Mesenchymal stem cell (in vitro differentiated cells and primary cell): ENCODE results near the gene GFOD1.

Experiments
- DNase-seq: peaks from one replicate; pipeline ENCODE4 v3.0.0-alpha.2; 2013
- H2AFZ ChIP-seq: one replicate; pipeline ENCODE4 v1.6.1; 2013; ENCODE audit warnings: low read depth, mild to moderate bottlenecking, control low read depth, inconsistent platforms, low read length, moderate library complexity
- H2AK5ac ChIP-seq: 2 replicates; pipeline ENCODE4 v1.6.1; 2013; ENCODE audit warnings: low read length, moderate library complexity, mild to moderate bottlenecking, inconsistent platforms; ENCODE audit not compliant: severe bottlenecking
- H2BK120ac ChIP-seq: one replicate; pipeline ENCODE4 v1.6.1; 2013; ENCODE audit warnings: low read depth, mild to moderate bottlenecking, inconsistent platforms, low read length, moderate library complexity
- H2BK12ac ChIP-seq, 2 experiments: one replicate each; pipeline ENCODE4 v1.6.1; 2013; ENCODE audit warnings: inconsistent platforms in 2 of 2, low read length in 2 of 2, mild to moderate bottlenecking in 2 of 2, moderate library complexity in 2 of 2, control low read depth in 1 of 2
- H2BK15ac ChIP-seq: one replicate; pipeline ENCODE4 v1.6.1; 2013; ENCODE audit warnings: mild to moderate bottlenecking, low read depth, inconsistent platforms; ENCODE audit not compliant: poor library complexity, severe bottlenecking
- H2BK5ac ChIP-seq: 2 replicates; pipeline ENCODE4 v1.6.1; 2013; ENCODE audit warnings: low read depth, mild to moderate bottlenecking, low read length, control low read depth, inconsistent platforms; ENCODE audit not compliant: poor library complexity, severe bottlenecking
- H3K14ac ChIP-seq, 2 experiments: one replicate each; pipeline ENCODE4 v1.6.1; 2013; ENCODE audit warnings: inconsistent platforms in 2 of 2, low read length in 2 of 2, control low read depth in 1 of 2, mild to moderate bottlenecking in 1 of 2, moderate library complexity in 1 of 2
- H3K18ac ChIP-seq, 2 experiments: one replicate each; pipeline ENCODE4 v1.6.1; 2013; ENCODE audit warnings: inconsistent platforms in 2 of 2, low read length in 2 of 2, control low read depth in 1 of 2, low read depth in 1 of 2, mild to moderate bottlenecking in 1 of 2
- H3K23ac ChIP-seq, 2 experiments: one replicate each; pipeline ENCODE4 v1.6.1; 2013; ENCODE audit warnings: inconsistent platforms in 2 of 2, low read length in 2 of 2, mild to moderate bottlenecking in 2 of 2, moderate library complexity in 2 of 2, control low read depth in 1 of 2
- H3K27ac ChIP-seq: 2 replicates; pipeline ENCODE4 v1.5.1; 2013; ENCODE audit warnings: mild to moderate bottlenecking, moderate library complexity, low read length, control low read depth, inconsistent platforms; ENCODE audit not compliant: poor library complexity, severe bottlenecking
- H3K27me3 ChIP-seq, 2 experiments: 2 replicates each; pipeline versions ENCODE4 v1.6.1 to v1.7.0; 2013; ENCODE audit warnings: low read length in 2 of 2, mild to moderate bottlenecking in 2 of 2, moderate library complexity in 2 of 2, control low read depth in 1 of 2, inconsistent platforms in 1 of 2; ENCODE audit not compliant: control insufficient read depth in 1 of 2, insufficient read depth in 1 of 2
- H3K36me3 ChIP-seq, 2 experiments: 2 replicates each; pipeline versions ENCODE4 v1.6.1 to v1.7.0; 2013; ENCODE audit warnings: low read length in 2 of 2, control low read depth in 1 of 2, inconsistent platforms in 1 of 2, low read depth in 1 of 2, mild to moderate bottlenecking in 1 of 2; ENCODE audit not compliant: insufficient read depth in 2 of 2, control insufficient read depth in 1 of 2
- H3K4ac ChIP-seq, 2 experiments: one replicate each; pipeline ENCODE4 v1.6.1; 2013; ENCODE audit warnings: inconsistent platforms in 2 of 2, low read length in 2 of 2, mild to moderate bottlenecking in 2 of 2, moderate library complexity in 2 of 2, control low read depth in 1 of 2, low read depth in 1 of 2
- H3K4me1 ChIP-seq: 2 replicates; pipeline ENCODE4 v1.6.1; 2013; ENCODE audit warnings: low read depth, low read length, control low read depth; ENCODE audit not compliant: control insufficient read depth, insufficient read depth
- H3K4me2 ChIP-seq: 2 replicates; pipeline ENCODE4 v1.6.1; 2013; ENCODE audit warnings: low read length, mild to moderate bottlenecking, inconsistent platforms; ENCODE audit not compliant: poor library complexity, severe bottlenecking
- H3K4me3 ChIP-seq, 2 experiments: 2 replicates each; pipeline versions ENCODE4 v1.5.1 to v1.7.0; 2013; ENCODE audit warnings: low read length in 2 of 2, mild to moderate bottlenecking in 2 of 2, control low read depth in 1 of 2, low read depth in 1 of 2; ENCODE audit not compliant: insufficient read depth in 1 of 2
- H3K79me1 ChIP-seq: replicated peaks from 2 replicates; pipeline ENCODE4 v1.6.1; 2013; ENCODE audit warnings: mild to moderate bottlenecking, control low read depth, low read length, inconsistent platforms; ENCODE audit not compliant: poor library complexity, severe bottlenecking
- H3K9ac ChIP-seq: 2 replicates; pipeline ENCODE4 v1.7.0; 2013; ENCODE audit warnings: mild to moderate bottlenecking, low read length, moderate library complexity
- H3K9me3 ChIP-seq: 2 replicates; pipeline ENCODE4 v1.7.0; 2013; ENCODE audit warnings: mild to moderate bottlenecking, low read length; ENCODE audit not compliant: control insufficient read depth
- H4K8ac ChIP-seq: one replicate; pipeline ENCODE4 v1.6.1; 2013; ENCODE audit warnings: inconsistent platforms, mild to moderate bottlenecking, low read length, moderate library complexity
- H4K91ac ChIP-seq: one replicate; pipeline ENCODE4 v1.6.1; 2013; ENCODE audit warnings: mild to moderate bottlenecking, low read length, inconsistent platforms
- WGBS: methylation state at CpG from one replicate; pipeline ENCODE4 v1.1.7; 2013; ENCODE audit warnings: mixed read lengths; 5-methylcytosine and 5-hydroxymethylcytosine counted together

The GFOD1 gene

DNA sequence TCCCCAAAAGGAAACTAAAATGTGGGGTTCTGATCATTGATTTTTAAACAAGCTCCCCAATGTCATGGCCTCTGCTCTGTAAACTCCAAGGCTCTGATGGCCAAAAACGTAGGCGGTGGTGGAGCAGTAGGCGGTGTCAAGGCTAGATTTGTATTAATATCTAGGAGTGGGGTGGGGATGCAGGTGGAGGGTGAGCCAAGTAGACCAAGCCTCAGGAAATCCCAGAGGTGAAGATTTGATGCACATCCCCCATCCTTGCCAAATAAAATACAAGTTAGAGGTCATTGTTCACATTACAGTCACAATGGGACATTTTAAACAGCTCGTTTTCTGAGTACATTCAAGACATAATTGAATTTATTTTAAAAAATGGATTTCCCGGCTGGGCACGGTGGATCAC is 128.1 kb downstream of the GFOD1 start:
- H3K14ac ChIP-seq = no peak overlapping the region
- H4K91ac ChIP-seq = no peak overlapping the region
- no peak overlapping the region for H3K23ac ChIP-seq
- no peaks in the 10 kb centered on the region for H3K36me3 ChIP-seq
- H3K4me3 ChIP-seq = no peak overlapping the region
- no peaks in the 10 kb centered on the region for H3K9me3 ChIP-seq
- no peak overlapping the region for H3K18ac ChIP-seq
- H3K27ac ChIP-seq = no peak overlapping the region
- H2BK120ac ChIP-seq = no peak overlapping the region
- peak overlapping the region; percentile 6 for H2AK5ac ChIP-seq
- no peak overlapping the region for H2BK12ac ChIP-seq
- H3K27me3 ChIP-seq = no peaks in the 10 kb centered on the region
- no peak overlapping the region for H2AFZ ChIP-seq
- no peak overlapping the region for H2BK15ac ChIP-seq
- no peak overlapping the region for H3K4ac ChIP-seq
- no peak for DNase-seq
- H3K79me1 ChIP-seq = no peaks in the 10 kb centered on the region
- H4K8ac ChIP-seq = no peak overlapping the region
- no peak overlapping the region for H3K4me2 ChIP-seq
- peaks cover 21% of the 10 kb centered on the region for H3K4me1 ChIP-seq
- no peak overlapping the region for H3K9ac ChIP-seq
- H2BK5ac ChIP-seq = no peak overlapping the region
- WGBS = 92% methylated on average over 6 of the region's 6 CpGs

GRCh38 chr6:13358511-13358910 is 128.9 kb downstream of the GFOD1 start:
- Histone ChIP-seq H3K79me1 (no peaks in the 10 kb centered on the region), H2BK15ac (no peak overlapping the region), H3K18ac (no peak overlapping the region), H3K4me2 (no peak overlapping the region), H3K9ac (no peak overlapping the region), H2BK12ac (no peak overlapping the region), H3K36me3 (no peaks in the 10 kb centered on the region), H3K4me1 (peaks cover 18% of the 10 kb centered on the region), H3K4me3 (no peak overlapping the region), H3K27me3 (no peaks in the 10 kb centered on the region), H3K14ac (no peak overlapping the region), H2BK120ac (no peak overlapping the region), H2AK5ac (peak overlapping the region; percentile 74), H2AFZ (no peak overlapping the region), H2BK5ac (no peak overlapping the region), H3K9me3 (no peaks in the 10 kb centered on the region), H3K4ac (no peak overlapping the region), H3K27ac (no peak overlapping the region), H3K23ac (no peak overlapping the region), H4K8ac (peak overlapping the region; percentile 45), H4K91ac (no peak overlapping the region)
- DNase-seq = no peak
- 98% methylated on average over 2 of the region's 2 CpGs for WGBS

DNA sequence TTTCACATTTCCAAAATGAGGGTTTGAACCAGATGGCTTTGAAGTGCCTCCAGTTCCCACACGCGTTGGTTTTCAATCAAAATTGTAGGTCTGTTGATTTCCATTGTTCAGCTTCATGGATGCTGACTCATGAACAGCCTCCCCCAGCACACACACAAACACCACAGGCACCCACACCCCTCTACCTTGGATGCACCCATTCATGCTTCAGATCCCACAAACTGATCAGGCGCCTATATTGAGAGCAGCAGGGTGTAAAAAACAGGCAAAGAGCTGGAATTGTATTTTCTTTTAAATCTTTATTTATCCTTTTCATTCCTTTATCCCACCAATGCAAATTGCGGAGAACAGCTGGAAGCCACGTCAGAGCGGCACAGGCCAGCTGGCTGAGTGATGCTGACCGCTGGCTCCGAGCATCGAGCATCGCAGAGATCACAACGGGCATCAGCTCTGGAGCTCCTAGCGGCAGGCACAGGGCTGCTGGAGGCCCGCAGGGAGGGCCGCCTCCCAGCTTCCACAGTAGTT is 129.8 kb downstream of the GFOD1 start:
- H3K36me3 ChIP-seq = no peaks in the 10 kb centered on the region
- no peaks in the 10 kb centered on the region for H3K27me3 ChIP-seq
- no peak overlapping the region for H2AFZ ChIP-seq
- no peak overlapping the region for H2BK5ac ChIP-seq
- DNase-seq = no peak
- no peaks in the 10 kb centered on the region for H3K79me1 ChIP-seq
- H2BK120ac ChIP-seq = peak overlapping the region; percentile 62
- H3K18ac ChIP-seq = peak overlapping the region in 1 of 2 experiments; percentile 59
- H3K4me3 ChIP-seq = no peak overlapping the region
- no peak overlapping the region for H3K27ac ChIP-seq
- no peak overlapping the region for H3K4ac ChIP-seq
- peak overlapping the region; percentile 70 for H4K91ac ChIP-seq
- H3K9me3 ChIP-seq = no peaks in the 10 kb centered on the region
- peak overlapping the region; percentile 45 for H4K8ac ChIP-seq
- H3K4me1 ChIP-seq = peaks cover 18% of the 10 kb centered on the region
- no peak overlapping the region for H3K9ac ChIP-seq
- no peak overlapping the region for H3K4me2 ChIP-seq
- no peak overlapping the region for H2BK15ac ChIP-seq
- H3K14ac ChIP-seq = no peak overlapping the region
- H3K23ac ChIP-seq = no peak overlapping the region
- WGBS = 85% methylated on average over 10 of the region's 14 CpGs
- peak overlapping the region; percentile 31 for H2AK5ac ChIP-seq
- H2BK12ac ChIP-seq = peak overlapping the region; percentile 65 to 80

DNA sequence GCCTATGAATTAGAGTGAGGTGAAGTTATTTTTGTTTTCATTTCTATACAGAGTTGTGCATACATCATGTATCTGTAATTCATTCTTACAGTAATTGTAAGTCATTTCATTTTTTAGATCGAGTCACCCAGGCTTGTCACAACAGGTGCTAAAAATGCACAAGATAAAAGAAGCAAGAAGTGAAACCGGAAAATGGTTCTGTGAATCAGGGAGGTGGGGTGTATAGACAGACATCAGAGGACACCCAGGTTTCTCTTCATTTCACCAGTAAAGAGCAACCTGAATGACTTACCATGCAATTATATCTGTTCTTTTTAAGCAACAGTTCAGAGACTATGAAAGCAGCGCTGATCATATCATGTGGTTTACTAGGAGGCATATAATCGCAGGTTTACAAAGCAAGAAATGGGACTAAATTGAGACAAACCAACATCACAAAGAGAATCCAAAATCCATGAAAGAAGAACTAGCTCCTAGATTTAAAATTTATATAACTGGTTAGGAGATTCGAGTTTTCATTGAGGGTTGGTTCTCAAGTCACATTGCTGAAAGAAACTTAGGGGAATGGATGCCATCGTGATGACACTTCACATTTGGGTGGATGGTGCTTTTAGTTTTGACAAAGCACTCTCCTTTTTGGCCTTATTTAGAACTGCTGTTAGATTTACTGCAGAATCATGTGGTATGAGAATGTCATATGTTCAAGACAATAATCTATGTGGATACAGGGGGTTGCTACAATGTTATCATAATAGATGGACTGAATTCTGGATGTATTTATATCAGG is 131.2 kb downstream of the GFOD1 start:
- peak overlapping the region; percentile 92 for H3K27ac ChIP-seq
- H3K79me1 ChIP-seq = no peaks in the 10 kb centered on the region
- H3K4me3 ChIP-seq = no peak overlapping the region
- H2BK15ac ChIP-seq = peak overlapping the region; percentile 58
- H4K91ac ChIP-seq = no peak overlapping the region
- H2AK5ac ChIP-seq = peak overlapping the region; percentile 70
- no peak overlapping the region for H2BK5ac ChIP-seq
- peak overlapping the region in 1 of 2 experiments; percentile 94 for H3K18ac ChIP-seq
- H4K8ac ChIP-seq = peak overlapping the region; percentile 66
- H3K4me1 ChIP-seq = peaks cover 18% of the 10 kb centered on the region
- peak; percentile 3 for DNase-seq
- H2BK12ac ChIP-seq = no peak overlapping the region
- no peak overlapping the region for H3K9ac ChIP-seq
- H3K27me3 ChIP-seq = no peaks in the 10 kb centered on the region
- 79% methylated on average over 6 of the region's 6 CpGs for WGBS
- no peaks in the 10 kb centered on the region for H3K9me3 ChIP-seq
- H3K14ac ChIP-seq = no peak overlapping the region
- H3K4me2 ChIP-seq = peak overlapping the region; percentile 12
- H3K23ac ChIP-seq = no peak overlapping the region
- H3K4ac ChIP-seq = no peak overlapping the region
- H2AFZ ChIP-seq = no peak overlapping the region
- H2BK120ac ChIP-seq = no peak overlapping the region
- no peaks in the 10 kb centered on the region for H3K36me3 ChIP-seq
